Brain microvascular endothelial cell (primary cell): ENCODE measurements around the gene VASH1.

Source experiments
- DNase-seq: peaks from one replicate; pipeline ENCODE4 v3.0.0-alpha.2; 2020
- H3K27ac ChIP-seq: fragments of 250-450 bp; sonication (Bioruptor Pico); 2 replicates; pipeline ENCODE4 v1.5.1; 2020; ENCODE audit warnings: mild to moderate bottlenecking, moderate library complexity
- H3K27me3 ChIP-seq: fragments of 250-450 bp; sonication (Bioruptor Pico); replicated peaks from 2 replicates; pipeline ENCODE4 v1.5.1; 2020; ENCODE audit warnings: mild to moderate bottlenecking
- H3K36me3 ChIP-seq: fragments of 250-450 bp; sonication (Bioruptor Pico); replicated peaks from 2 replicates; pipeline ENCODE4 v1.5.1; 2020; ENCODE audit warnings: mild to moderate bottlenecking
- H3K4me3 ChIP-seq: 2 replicates; pipeline ENCODE4 v1.5.1; 2011; ENCODE audit warnings: low read depth, mild to moderate bottlenecking, control low read depth, low read length, moderate library complexity
- CTCF ChIP-seq: IDR thresholded peaks from 2 replicates; pipeline ENCODE4 v1.5.1; 2011; ENCODE audit warnings: low read depth, mild to moderate bottlenecking, moderate library complexity, low read length, control low read depth, inconsistent platforms; ENCODE audit errors: missing control alignments
- in situ Hi-C: cut with HindIII; loops from 2 replicates; pipeline ENCODE4 v1.10.0; 2017; ENCODE audit warnings: low sequenced_read_pairs, low pct_ligation_motif_present

Gene VASH1

GRCh38 chr14:76832503-76832988 lies 71.3 kb downstream of the VASH1 start:
- no peak for TF ChIP-seq CTCF
- Histone ChIP-seq H3K27me3 (no peaks in the 10 kb centered on the region), H3K4me3 (no peak overlapping the region), H3K27ac (no peak overlapping the region), H3K36me3 (no peaks in the 10 kb centered on the region)
- in situ Hi-C loops, result no loop called here
- no peak for DNase-seq
